GM21529 (cell line): Measurements from ENCODE around the gene NAV2.
A peak's percentile ranks its signal among the peaks of the same experiment; 100 is the strongest.

Experiments
- ATAC-seq: cut with Tn5 transposase; IDR thresholded peaks from one replicate; pipeline ENCODE4 v1.9.1; 2021; ENCODE audit not compliant: unreplicated experiment

NAV2 gene

GRCh38 chr11:19774817-19775580, 62.4 kb downstream of the NAV2 start:
- no peak for ATAC-seq

- no peak for ATAC-seq
These were observed 63.0 kb downstream of the NAV2 start for GRCh38 chr11:19775622-19776021.

GRCh38 chr11:19777039-19777376, 64.4 kb downstream of the NAV2 start:
- ATAC-seq: peak; percentile 32

DNA sequence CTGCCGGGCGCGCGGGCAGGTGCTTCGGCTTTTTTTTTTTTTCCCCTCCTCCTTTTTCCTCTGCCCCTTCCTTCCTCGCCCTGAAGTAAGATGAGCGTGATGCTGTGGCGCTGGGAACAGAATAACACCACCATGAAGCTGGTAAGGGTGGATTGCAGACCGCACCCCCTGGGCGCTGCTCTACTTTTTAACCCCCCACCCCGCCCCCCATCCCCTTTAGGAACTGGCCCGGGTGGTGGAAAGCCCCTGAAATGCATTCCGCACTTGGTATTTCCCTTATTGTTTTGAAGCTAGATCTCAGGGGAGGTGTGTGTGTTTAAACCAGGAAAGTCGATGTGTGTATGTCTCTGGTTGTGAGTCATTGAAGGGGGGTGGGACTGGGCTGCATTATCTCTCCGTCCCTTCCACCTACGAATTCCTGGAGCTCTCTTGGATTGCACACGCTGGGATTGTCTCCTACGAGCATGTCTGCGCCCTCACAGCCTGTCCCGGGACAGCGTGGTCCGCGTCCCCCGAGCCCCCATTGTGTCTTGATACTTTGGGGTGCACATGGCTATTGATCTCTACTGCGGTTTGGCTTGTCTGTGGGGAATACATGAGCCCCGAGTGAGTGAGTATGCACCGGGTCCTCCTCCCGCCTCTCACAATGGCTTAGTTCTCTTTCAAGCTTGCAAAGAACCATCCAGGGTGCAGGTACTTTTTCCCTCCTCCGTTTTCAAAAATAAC, 64.9 kb downstream of the NAV2 start:
- peak; percentile 81 for ATAC-seq

DNA sequence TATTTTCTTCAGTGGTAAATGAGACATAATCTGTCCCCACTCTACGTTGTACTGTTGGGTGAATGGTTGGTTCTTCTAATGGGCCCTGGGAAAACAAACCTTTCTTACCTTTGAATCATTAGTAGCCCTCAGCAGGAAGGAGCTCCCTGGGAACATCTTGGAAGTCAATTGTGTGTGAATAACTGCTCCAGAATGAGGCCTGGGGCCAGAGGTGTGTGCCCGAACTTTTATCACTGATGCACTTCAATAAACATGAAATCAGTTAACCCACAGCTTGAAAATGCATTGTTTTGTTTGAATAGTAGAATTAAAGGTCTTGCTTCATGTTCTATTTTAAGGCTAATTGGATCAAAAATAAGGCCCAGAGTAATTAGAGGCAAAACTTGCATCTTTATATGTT, 67.1 kb downstream of the NAV2 start:
- no peak for ATAC-seq

- no peak for ATAC-seq
These were observed 68.7 kb downstream of the NAV2 start for GRCh38 chr11:19781351-19781750.

DNA sequence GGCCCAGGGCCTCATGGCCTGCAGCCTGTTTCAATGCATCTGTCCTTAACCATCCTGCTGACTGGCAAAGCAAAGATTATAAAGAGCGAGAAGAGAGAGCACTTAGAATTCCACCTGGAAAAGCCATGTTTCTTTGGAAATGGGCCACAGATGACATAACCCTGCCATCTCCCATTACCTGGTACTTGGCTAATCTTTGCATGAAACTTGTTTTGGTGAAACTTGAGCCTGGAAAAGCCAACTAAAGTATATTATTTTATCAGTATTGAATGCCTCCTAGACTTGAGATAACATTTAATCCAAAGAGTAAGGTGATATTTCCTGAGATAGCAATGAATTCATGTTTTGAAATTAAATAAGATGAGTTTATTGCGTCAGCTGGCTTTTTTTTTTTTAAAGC, 72.6 kb downstream of the NAV2 start:
- no peak for ATAC-seq

DNA sequence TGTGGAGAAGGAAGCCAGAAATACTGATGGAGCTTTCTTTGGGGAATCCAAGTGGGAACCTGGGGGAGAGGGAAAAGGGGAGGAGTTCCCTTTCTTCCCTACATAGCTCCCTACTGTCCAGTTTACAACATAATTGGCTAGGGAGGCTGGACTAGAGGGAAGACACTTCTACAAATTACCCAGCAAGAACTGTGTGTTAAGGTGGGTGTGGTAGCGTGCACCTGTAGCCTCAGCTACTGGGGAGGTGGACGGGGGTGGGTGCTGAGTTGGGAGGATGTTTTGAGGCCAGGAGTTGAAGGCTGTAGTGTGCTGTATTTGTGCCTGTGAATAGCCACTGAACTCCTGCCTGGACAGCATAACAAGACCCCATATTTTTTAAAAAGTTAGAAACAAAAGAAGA, 74.0 kb downstream of the NAV2 start:
- ATAC-seq: no peak

- no peak for ATAC-seq
These were observed 75.8 kb downstream of the NAV2 start for GRCh38 chr11:19788435-19788834.

DNA sequence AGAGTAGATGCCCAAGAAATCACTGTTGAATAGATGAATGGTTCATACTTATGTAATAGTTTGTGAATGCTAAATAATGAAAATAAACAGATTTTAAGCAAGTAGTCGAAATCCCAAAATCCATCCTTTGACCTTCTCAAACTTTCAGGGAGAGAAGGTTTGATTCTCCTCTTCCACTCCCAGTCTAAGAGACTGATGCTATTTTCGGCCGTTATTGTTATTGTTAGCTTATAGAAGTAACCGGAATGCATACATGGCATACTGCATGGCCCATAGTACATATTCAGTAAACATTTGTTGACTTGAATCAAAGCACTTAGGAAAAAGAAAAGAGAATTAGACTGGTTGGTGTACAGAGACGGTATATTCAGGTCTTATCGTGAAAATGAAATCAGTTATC, 76.6 kb downstream of the NAV2 start:
- no peak for ATAC-seq

- no peak for ATAC-seq
These were observed 77.4 kb downstream of the NAV2 start for GRCh38 chr11:19789835-19790710.

- ATAC-seq: peak; percentile 88
These were observed 78.4 kb downstream of the NAV2 start for GRCh38 chr11:19790831-19791552.

GRCh38 chr11:19792510-19792909, 79.9 kb downstream of the NAV2 start:
- no peak for ATAC-seq

- no peak for ATAC-seq
These were observed 80.7 kb downstream of the NAV2 start for GRCh38 chr11:19793326-19793725.

GRCh38 chr11:19794161-19794560, 81.5 kb downstream of the NAV2 start:
- no peak for ATAC-seq

DNA sequence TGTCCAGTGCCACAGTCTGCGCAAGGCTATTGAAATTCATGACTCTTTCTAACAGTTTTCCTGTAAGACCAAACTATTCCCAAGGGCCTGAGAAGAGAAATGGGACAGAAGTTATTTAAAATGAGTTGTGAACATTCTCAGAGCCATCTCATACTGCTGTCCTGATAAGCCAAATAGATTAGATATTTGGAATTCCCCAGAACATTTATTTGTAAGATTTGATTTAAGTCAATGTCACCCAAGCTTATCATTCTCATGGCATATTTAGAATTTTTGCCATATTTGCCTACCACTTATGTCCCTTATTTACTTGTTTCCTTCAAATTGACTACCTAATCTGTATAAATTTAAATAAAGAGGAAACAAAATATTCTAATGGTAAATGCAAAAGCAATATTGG, 82.4 kb downstream of the NAV2 start:
- ATAC-seq: no peak

- ATAC-seq: no peak
These were observed 87.5 kb downstream of the NAV2 start for GRCh38 chr11:19800162-19800561.

- ATAC-seq: no peak
These were observed 88.3 kb downstream of the NAV2 start for GRCh38 chr11:19800714-19801519.

DNA sequence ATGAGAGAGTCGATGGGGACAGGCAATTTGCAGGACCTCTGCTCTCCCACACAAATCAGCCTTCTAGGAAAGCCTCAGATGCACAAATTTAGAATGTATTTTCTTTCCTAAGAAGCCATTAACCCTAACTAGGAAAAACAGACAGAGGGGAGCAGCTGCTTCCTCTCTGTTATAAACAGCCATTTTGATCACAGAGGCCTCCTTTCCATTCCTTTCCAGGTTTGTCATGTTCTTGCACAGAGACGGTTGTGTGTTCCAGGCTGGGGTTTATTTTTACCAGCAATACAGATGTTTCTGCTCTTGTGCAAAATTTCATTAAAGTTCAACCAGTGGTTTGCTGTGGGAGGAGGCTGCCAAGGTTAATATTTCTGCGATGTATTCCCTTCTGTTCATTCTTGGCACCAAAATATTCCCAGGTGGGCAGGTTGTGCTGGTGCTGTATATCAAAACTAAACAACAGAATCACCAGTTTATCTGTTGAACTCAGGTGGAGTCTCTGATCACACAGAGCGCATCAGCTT, 90.2 kb downstream of the NAV2 start:
- no peak for ATAC-seq

DNA sequence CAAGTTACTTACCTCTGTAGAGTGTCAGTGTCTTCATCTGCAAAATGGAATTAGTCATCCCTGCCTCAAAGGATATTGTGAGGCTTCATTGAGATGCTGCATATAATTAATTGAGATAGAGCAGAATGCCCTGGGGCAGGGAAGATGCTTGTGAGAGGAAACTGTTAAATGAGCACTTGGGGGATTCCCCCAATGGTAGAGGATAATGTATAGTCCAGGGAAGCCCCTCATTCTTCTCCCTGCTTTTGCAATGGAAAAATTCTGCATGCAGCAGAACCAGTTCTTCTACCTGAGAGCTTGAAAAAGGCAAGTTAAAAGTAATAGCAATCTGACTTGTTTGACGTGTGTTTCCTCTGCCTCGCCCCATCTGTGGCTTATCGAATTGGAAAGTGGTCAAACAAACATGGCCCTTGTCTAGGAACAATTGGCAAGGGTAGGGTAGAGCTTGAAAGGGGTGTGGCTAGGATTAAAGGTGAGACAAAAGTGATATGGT, 90.9 kb downstream of the NAV2 start:
- no peak for ATAC-seq
